ENCODE data around the gene PLD2.
"Not testable (repeated sequence)": the region's sequence is repeated elsewhere in the genome, so short reads cannot be mapped to it uniquely, and the experiment has no call there.

PLD2 gene

DNA sequence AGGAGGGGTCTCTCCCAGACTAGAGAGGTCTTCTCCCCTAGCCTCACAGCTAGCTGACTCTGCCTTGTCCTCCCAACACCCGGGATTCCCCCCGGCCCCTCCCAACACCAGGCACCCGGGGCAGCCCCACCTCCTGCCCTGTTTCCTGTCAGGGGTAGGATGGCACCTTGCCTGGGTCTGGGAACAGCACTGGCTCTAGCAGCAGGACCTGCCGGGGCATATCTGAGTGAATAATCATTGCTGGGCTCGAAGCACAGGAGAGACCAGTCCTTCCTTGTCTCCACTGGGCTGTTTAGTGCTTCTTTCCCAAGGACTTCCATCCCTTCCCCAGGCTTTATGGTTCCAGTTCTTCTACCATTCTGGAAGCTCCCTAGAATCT, 51.9 kb downstream of the PLD2 start:
- TF ChIP-seq, protein P1, sequence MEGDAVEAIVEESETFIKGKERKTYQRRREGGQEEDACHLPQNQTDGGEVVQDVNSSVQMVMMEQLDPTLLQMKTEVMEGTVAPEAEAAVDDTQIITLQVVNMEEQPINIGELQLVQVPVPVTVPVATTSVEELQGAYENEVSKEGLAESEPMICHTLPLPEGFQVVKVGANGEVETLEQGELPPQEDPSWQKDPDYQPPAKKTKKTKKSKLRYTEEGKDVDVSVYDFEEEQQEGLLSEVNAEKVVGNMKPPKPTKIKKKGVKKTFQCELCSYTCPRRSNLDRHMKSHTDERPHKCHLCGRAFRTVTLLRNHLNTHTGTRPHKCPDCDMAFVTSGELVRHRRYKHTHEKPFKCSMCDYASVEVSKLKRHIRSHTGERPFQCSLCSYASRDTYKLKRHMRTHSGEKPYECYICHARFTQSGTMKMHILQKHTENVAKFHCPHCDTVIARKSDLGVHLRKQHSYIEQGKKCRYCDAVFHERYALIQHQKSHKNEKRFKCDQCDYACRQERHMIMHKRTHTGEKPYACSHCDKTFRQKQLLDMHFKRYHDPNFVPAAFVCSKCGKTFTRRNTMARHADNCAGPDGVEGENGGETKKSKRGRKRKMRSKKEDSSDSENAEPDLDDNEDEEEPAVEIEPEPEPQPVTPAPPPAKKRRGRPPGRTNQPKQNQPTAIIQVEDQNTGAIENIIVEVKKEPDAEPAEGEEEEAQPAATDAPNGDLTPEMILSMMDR (IDR thresholded peaks at IDR 0.05; ENCODE audit: low read depth, low read length, missing control alignments) = no peak
- in situ Hi-C loops (cut with HindIII; ENCODE audit: low sequenced_read_pairs) = no loop called here
- no peak overlapping the region for H3K4me3 ChIP-seq (ENCODE audit: low read depth, low read length)
- no peak for DNase-seq (ENCODE audit: low read depth)

DNA sequence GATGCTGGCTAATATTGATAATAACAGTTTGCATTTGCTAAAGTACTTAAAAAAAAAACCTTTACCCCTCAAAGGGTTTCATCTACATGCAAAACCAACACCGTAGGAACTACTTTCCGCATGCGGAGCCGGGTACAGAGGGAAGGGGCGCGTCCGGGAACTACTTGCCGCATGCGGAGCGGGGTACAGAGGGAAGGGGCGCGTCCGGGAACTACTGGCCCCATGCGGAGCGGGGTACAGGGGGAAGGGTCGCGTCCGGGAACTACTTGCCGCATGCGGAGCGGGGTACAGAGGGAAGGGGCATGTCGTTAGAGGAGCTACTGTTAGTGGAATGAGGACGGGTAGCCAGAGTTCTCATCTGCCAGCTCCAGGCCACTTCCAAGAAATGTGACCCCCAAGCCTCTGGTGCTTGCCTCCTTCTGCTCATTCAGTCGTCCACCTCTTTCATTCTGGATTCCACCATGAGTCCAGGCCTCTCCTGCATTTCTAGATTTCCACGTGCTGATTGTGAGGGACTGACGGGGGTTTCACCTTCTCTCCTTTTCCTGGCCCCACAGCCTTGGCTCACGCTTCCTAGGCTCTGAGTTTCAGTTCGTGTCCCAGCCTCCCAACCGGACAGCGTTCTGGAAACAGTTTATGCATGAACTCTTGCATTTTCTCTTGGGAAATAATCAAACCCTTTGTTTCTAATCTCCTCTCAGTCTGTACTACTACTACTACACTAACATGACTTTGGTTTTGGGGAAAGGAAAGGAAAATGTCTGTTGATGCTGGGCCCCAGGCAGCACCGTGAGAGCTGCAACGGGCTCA, 53.1 kb downstream of the PLD2 start:
- in situ Hi-C loops (cut with HindIII; ENCODE audit: low sequenced_read_pairs) = no loop called here
- DNase-seq (ENCODE audit: low read depth) = no peak
- H3K4me3 ChIP-seq (ENCODE audit: low read depth, low read length) = no peak overlapping the region
- TF ChIP-seq, protein P1 (IDR thresholded peaks at IDR 0.05; ENCODE audit: low read depth, low read length, missing control alignments) = no peak

DNA sequence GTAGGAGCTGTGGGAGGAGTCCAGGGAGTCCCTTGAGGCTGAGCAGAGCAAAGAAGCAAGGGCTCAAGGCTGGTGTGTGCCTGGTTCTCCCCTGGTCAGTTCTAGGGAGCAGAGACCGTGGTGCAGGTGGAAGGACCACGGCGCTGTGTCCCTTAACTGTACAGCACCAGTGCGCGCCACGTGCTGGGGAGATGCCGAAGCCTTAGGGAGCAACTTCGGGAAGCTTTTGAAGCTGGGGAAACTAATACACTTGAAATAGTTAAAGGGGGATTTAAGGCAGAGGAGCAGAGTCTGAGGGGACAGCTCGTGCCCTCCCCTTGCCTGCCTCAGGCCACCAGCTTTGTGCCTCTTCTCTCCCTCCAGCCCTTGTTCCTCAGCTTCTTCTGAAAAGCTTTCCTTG, 53.7 kb downstream of the PLD2 start:
- TF ChIP-seq, protein P1 (IDR thresholded peaks at IDR 0.05; ENCODE audit: low read depth, low read length, missing control alignments) = no peak
- in situ Hi-C loops (cut with HindIII; ENCODE audit: low sequenced_read_pairs) = no loop called here
- no peak overlapping the region for H3K4me3 ChIP-seq (ENCODE audit: low read depth, low read length)
- DNase-seq (ENCODE audit: low read depth) = no peak

DNA sequence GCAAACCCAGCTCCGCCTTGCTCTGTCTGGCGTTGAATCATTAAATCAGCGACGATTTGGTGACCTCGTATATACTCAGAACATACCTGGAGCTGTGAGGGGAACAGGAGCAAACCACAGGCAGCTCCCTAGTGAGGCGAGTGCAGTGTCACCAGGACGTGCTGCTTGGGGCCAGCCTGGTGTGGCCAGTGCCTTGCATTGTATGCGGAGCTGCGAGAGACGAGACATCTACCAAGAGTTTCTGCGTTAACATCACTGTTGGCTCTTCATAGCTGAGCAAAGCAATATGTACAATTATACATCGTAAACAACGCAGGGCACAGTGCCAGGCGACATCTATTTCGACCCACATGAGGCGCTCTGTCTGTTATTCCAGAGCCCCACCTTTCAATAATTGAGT, 54.1 kb downstream of the PLD2 start:
- no peak for DNase-seq (ENCODE audit: low read depth)
- TF ChIP-seq, protein P1 (IDR thresholded peaks at IDR 0.05; ENCODE audit: low read depth, low read length, missing control alignments) = no peak
- H3K4me3 ChIP-seq (ENCODE audit: low read depth, low read length) = no peak overlapping the region
- in situ Hi-C loops (cut with HindIII; ENCODE audit: low sequenced_read_pairs) = no loop called here

DNA sequence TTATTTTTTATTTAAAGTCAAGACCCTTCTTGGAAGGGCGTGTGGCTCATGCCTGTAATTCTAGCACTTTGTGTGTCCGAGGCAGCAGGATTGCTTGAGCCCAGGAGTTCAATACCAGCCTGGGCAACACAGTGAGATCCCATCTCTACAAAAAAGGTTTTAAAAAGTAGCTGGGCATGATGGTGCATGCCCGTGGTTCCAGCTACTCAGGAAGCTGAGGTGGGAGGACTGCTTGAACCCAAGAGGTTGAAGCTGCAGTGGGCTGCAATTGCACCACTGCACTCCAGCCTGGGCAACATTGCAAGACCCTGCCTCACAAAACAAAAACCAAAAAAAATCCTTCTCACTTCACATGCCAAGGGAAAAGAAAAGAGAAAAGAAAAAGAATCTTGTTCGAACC, 55.8 kb downstream of the PLD2 start:
- DNase-seq (ENCODE audit: low read depth) = no peak
- in situ Hi-C loops (cut with HindIII; ENCODE audit: low sequenced_read_pairs) = no loop called here

DNA sequence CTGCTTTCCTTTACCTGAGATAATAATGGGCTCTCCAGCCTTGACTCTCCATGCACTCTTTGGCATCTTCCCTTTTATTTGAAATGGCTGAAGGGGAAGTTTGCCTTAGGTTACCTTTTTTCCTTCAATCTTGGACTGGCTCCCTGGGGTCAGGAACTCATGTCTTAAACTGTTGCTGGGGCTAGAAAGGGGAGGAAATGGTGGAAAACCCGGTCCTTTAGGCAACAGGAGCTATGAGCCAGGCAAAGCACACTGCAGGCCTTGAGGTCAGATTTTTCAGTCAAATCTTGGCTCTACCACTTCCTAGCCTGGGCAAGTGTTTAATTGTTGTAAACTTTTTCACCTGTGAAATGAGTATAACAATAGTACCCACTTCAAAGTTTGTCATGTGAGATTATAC, 56.4 kb downstream of the PLD2 start:
- in situ Hi-C loops (cut with HindIII; ENCODE audit: low sequenced_read_pairs) = no loop called here
- no peak overlapping the region for H3K4me3 ChIP-seq (ENCODE audit: low read depth, low read length)
- no peak for DNase-seq (ENCODE audit: low read depth)
- TF ChIP-seq, protein P1 (IDR thresholded peaks at IDR 0.05; ENCODE audit: low read depth, low read length, missing control alignments) = no peak

More for the DNA sequence above, 55.8 kb downstream of the PLD2 start:
- no peak overlapping the region for H3K4me3 ChIP-seq (ENCODE audit: low read depth, low read length)
- TF ChIP-seq, protein P1 (IDR thresholded peaks at IDR 0.05; ENCODE audit: low read depth, low read length, missing control alignments) = no peak

DNA sequence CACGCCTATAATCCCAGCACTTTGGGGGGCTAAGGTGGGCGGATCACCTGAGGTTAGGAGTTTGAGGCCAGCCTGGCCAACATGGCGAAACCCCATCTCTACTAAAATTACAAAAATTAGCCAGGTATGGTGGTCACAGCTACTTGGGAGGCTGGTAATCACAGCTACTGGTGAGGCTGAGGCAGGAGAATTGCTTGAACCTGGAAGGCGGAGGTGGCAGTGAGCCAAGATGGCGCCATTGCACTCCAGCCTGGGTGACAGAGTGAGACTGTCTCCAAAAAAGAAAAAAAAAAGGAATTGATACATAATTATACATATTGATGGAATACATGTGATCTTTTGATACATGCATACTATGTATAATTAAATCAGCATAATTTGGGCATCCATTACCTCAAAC, 60.6 kb downstream of the PLD2 start:
- H3K4me3 ChIP-seq (ENCODE audit: low read depth, low read length); DNase-seq (ENCODE audit: low read depth); in situ Hi-C loops (cut with HindIII; ENCODE audit: low sequenced_read_pairs): not testable (repeated sequence)

DNA sequence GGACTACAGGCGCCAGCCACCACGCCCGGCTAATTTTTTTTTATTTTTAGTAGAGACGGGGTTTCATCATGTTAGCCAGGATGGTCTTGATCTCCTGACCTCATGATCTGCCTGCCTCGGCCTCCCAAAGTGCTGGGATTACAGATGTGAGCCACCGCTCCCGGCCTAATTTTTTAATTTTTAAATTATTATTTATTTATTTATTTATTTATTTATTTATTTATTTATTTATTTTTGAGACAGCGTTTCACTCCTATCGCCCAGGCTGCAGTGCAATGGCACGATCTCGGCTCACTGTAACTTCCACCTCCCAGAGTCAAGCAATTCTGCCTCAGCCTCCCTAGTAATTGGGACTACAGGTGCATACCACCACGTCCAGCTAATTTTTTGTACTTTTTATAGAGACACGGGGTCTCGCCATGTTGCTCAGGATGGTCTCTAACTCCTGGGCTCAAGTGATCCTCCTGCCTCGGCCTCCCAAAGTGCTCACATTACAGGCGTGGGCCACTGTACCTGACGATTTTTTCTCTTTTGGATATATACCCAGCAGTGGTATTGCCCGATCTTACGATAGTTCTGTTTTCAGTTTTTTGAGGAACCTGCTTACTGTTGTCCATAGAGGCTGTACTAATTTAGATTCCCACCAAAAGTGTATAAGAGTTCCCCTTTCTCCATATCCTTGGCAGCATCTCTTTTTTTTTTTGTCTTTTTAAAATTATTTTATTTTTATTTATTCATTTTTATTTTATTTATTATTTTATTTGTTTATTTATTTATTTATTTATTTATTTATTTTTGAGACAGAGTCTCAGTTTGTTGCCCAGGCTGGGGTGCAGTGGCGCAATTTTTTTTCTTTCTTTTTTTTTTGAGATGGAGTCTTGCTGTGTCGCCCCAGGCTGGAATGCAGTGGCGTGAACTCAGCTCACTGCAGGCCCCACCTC, 62.4 kb downstream of the PLD2 start:
- DNase-seq (ENCODE audit: low read depth); in situ Hi-C loops (cut with HindIII; ENCODE audit: low sequenced_read_pairs); H3K4me3 ChIP-seq (ENCODE audit: low read depth, low read length): not testable (repeated sequence)

Data from astrocyte of the cerebellum (primary cell).